ENCODE data around the gene MDFI.
A peak's percentile ranks its signal among the peaks of the same experiment; 100 is the strongest.
"Not testable (repeated sequence)": the region's sequence is repeated elsewhere in the genome, so short reads cannot be mapped to it uniquely, and the experiment has no call there.

MDFI gene

GRCh38 chr6:41602864-41603608 lies 35.2 kb upstream of the MDFI start:
- DNase-seq: peak; percentile 75

- no peak for DNase-seq
These were observed 34.3 kb upstream of the MDFI start for GRCh38 chr6:41604006-41604405.

GRCh38 chr6:41605649-41606048 lies 32.6 kb upstream of the MDFI start:
- no peak for DNase-seq

GRCh38 chr6:41607036-41607435 lies 31.2 kb upstream of the MDFI start:
- no peak for DNase-seq

GRCh38 chr6:41607736-41608135 lies 30.5 kb upstream of the MDFI start:
- DNase-seq: no peak

GRCh38 chr6:41608443-41609151 lies 29.7 kb upstream of the MDFI start:
- no peak for DNase-seq

- DNase-seq: no peak
These were observed 23.6 kb upstream of the MDFI start for GRCh38 chr6:41614715-41615114.

GRCh38 chr6:41615311-41615710 lies 23.0 kb upstream of the MDFI start:
- no peak for DNase-seq

- no peak for DNase-seq
These were observed 19.7 kb upstream of the MDFI start for GRCh38 chr6:41618598-41618997.

- not testable (repeated sequence) for DNase-seq
These were observed 19.1 kb upstream of the MDFI start for GRCh38 chr6:41619193-41619592.

GRCh38 chr6:41621367-41621766 lies 16.9 kb upstream of the MDFI start:
- DNase-seq: no peak

- DNase-seq: no peak
These were observed 16.5 kb upstream of the MDFI start for GRCh38 chr6:41621802-41622201.

GRCh38 chr6:41622206-41622988 lies 15.9 kb upstream of the MDFI start:
- no peak for DNase-seq

- no peak for DNase-seq
These were observed 14.9 kb upstream of the MDFI start for GRCh38 chr6:41623330-41623729.

- no peak for DNase-seq
These were observed 13.5 kb upstream of the MDFI start for GRCh38 chr6:41624621-41625380.

GRCh38 chr6:41625442-41625841 lies 12.8 kb upstream of the MDFI start:
- DNase-seq: no peak

GRCh38 chr6:41626022-41626421 lies 12.2 kb upstream of the MDFI start:
- DNase-seq: no peak

GRCh38 chr6:41626917-41627316 lies 11.4 kb upstream of the MDFI start:
- DNase-seq: no peak

GRCh38 chr6:41629128-41629527 lies 9.1 kb upstream of the MDFI start:
- no peak for DNase-seq

GRCh38 chr6:41630069-41630468 lies 8.2 kb upstream of the MDFI start:
- no peak for DNase-seq

GRCh38 chr6:41630946-41631345 lies 7.3 kb upstream of the MDFI start:
- DNase-seq: no peak

GRCh38 chr6:41633056-41633634 lies 5.1 kb upstream of the MDFI start:
- DNase-seq: no peak

- no peak for DNase-seq
These were observed 3.6 kb upstream of the MDFI start for GRCh38 chr6:41634657-41635056.
